HepG2 (cell line): Measurements from ENCODE around the gene KRT12. TPM values are rescaled to one million over a fixed set of nuclear protein-coding genes. Genes with fewer than 3 reads are reported as not detected.

Experiments
- CBX2 ChIP-seq, 2 experiments: fragments of 200-600 bp in 1 of 2; sonication (generic); formaldehyde crosslinking in 1 of 2; IDR thresholded peaks; 2 replicates each; pipeline versions ENCODE4 v1.7.0 to v1.8.1; 2018 to 2022; ENCODE audit warnings: low read depth in 2 of 2, low read length in 1 of 2, mild to moderate bottlenecking in 1 of 2, missing genetic modification reagents in 1 of 2
- IRX3 ChIP-seq: sonication (generic); formaldehyde crosslinking; IDR thresholded peaks from 2 replicates; pipeline ENCODE4 v1.8.1; 2023; ENCODE audit warnings: mild to moderate bottlenecking, low read depth, missing genetic modification reagents, borderline replicate concordance
- LCORL ChIP-seq, 2 experiments: fragments of 450-650 bp in 1 of 2; sonication (generic) in 1 of 2; formaldehyde crosslinking in 1 of 2; IDR thresholded peaks; 2 replicates each; pipeline versions ENCODE4 v1.5.0 to v1.6.1; 2017 to 2020; ENCODE audit warnings: antibody characterized with exemption in 1 of 2, missing genetic modification reagents in 1 of 2
- MTF2 ChIP-seq: sonication (generic); formaldehyde crosslinking; IDR thresholded peaks from 2 replicates; pipeline ENCODE4 v1.5.0; 2020; ENCODE audit warnings: missing genetic modification reagents, borderline replicate concordance
- PHF5A ChIP-seq: IDR thresholded peaks from one replicate; pipeline ENCODE4 v1.6.1; 2018; ENCODE audit warnings: low read depth, missing genetic modification reagents; ENCODE audit not compliant: unreplicated experiment
- PLSCR1 ChIP-seq: sonication (generic); formaldehyde crosslinking; IDR thresholded peaks from 2 replicates; pipeline ENCODE4 v1.5.0; 2020; ENCODE audit warnings: missing genetic modification reagents, mild to moderate bottlenecking, borderline replicate concordance
- RBM39 ChIP-seq: fragments of 200-400 bp; formaldehyde crosslinking; IDR thresholded peaks from one replicate; pipeline ENCODE4 v1.6.1; 2018; ENCODE audit warnings: antibody characterized with exemption, mild to moderate bottlenecking, low read depth, low read length; ENCODE audit not compliant: poor library complexity, severe bottlenecking
- SAP130 ChIP-seq: IDR thresholded peaks from 2 replicates; pipeline ENCODE4 v1.6.1; 2016; ENCODE audit warnings: low read depth
- SNAI1 ChIP-seq: sonication (generic); formaldehyde crosslinking; IDR thresholded peaks from 2 replicates; pipeline ENCODE4 v1.5.0; 2020; ENCODE audit warnings: mild to moderate bottlenecking, missing genetic modification reagents, borderline replicate concordance
- TP53 ChIP-seq: sonication (generic); formaldehyde crosslinking; conservative IDR thresholded peaks from 2 replicates; pipeline ENCODE4 v1.4.0; 2020; ENCODE audit warnings: missing genetic modification reagents
- ZBTB2 ChIP-seq: sonication (generic); formaldehyde crosslinking; IDR thresholded peaks from 2 replicates; pipeline ENCODE4 v1.8.0; 2022; ENCODE audit warnings: low read depth, missing genetic modification reagents
- ZEB1 ChIP-seq: IDR thresholded peaks from 2 replicates; pipeline ENCODE4 v1.6.1; 2012; ENCODE audit warnings: mild to moderate bottlenecking, low read depth, inconsistent platforms; ENCODE audit not compliant: insufficient replicate concordance
- ZFYVE20 ChIP-seq: sonication (generic); formaldehyde crosslinking; IDR thresholded peaks from 2 replicates; pipeline ENCODE4 v1.8.0; 2023; ENCODE audit warnings: low read depth, mild to moderate bottlenecking, moderate library complexity, missing genetic modification reagents, borderline replicate concordance
- ZNF350 ChIP-seq: sonication (generic); formaldehyde crosslinking; IDR thresholded peaks from 2 replicates; pipeline ENCODE4 v1.4.0; 2020; ENCODE audit warnings: mild to moderate bottlenecking, low read depth, missing genetic modification reagents, borderline replicate concordance
- ZNF510 ChIP-seq: sonication (generic); formaldehyde crosslinking; IDR thresholded peaks from 2 replicates; pipeline ENCODE4 v1.4.0; 2020; ENCODE audit warnings: low read depth, mild to moderate bottlenecking, missing genetic modification reagents
- ZNF550 ChIP-seq: sonication (generic); formaldehyde crosslinking; IDR thresholded peaks from 2 replicates; pipeline ENCODE4 v1.4.0; 2020; ENCODE audit warnings: mild to moderate bottlenecking, missing genetic modification reagents, borderline replicate concordance
- ZNF552 ChIP-seq: sonication (generic); formaldehyde crosslinking; IDR thresholded peaks from 2 replicates; pipeline ENCODE4 v1.9.0; 2022; ENCODE audit warnings: missing genetic modification reagents, mild to moderate bottlenecking, borderline replicate concordance
- ZNF672 ChIP-seq: sonication (generic); formaldehyde crosslinking; IDR thresholded peaks from 2 replicates; pipeline ENCODE4 v1.8.1; 2022; ENCODE audit warnings: missing genetic modification reagents
- ZNF761 ChIP-seq: sonication (generic); formaldehyde crosslinking; conservative IDR thresholded peaks from 2 replicates; pipeline ENCODE4 v1.4.0; 2020; ENCODE audit warnings: mild to moderate bottlenecking, missing genetic modification reagents
- ZNF792 ChIP-seq: IDR thresholded peaks from 2 replicates; pipeline ENCODE4 v1.6.1; 2016
- ZSCAN20 ChIP-seq: sonication (generic); formaldehyde crosslinking; IDR thresholded peaks from 2 replicates; pipeline ENCODE4 v1.4.0; 2020; ENCODE audit warnings: missing genetic modification reagents, mild to moderate bottlenecking, borderline replicate concordance
- polyA plus RNA-seq, 8 experiments: library from polyadenylated mRNA; depleted of rRNA in 3 of 8; stranded (reverse) in 7 of 8; unstranded in 1 of 8; fragments of >200 nt; fragmentation: Illumina TruSeq in 4 of 8; extraction: Trizol in 4 of 8; gene quantifications; 2 replicates each; pipeline versions ENCODE4 v1.2.1 to v1.2.3, GENCODE V29; 2011 to 2016; ENCODE audit warnings: low read depth in 4 of 8, missing spikeins in 1 of 8, mixed read lengths in 1 of 8; ENCODE audit not compliant: insufficient read depth in 1 of 8
- total RNA-seq, 5 experiments: library from RNA; depleted of rRNA; stranded (reverse); fragments of >200 nt; fragmentation: Illumina TruSeq; extraction: Trizol; gene quantifications; 2 replicates each; pipeline ENCODE4 v1.2.3, GENCODE V29; 2016; ENCODE audit warnings: low read depth in 1 of 5
- TF ChIP-seq, protein P1 (sequence below): sonication (generic); formaldehyde crosslinking; IDR thresholded peaks from 2 replicates; pipeline ENCODE4 v1.4.0; 2020; ENCODE audit warnings: mild to moderate bottlenecking, missing genetic modification reagents, borderline replicate concordance
- TF ChIP-seq, protein P2 (sequence below): sonication (generic); formaldehyde crosslinking; IDR thresholded peaks from 2 replicates; pipeline ENCODE4 v1.8.1; 2023; ENCODE audit warnings: mild to moderate bottlenecking, missing genetic modification reagents, borderline replicate concordance
- TF ChIP-seq, protein P3 (sequence below): IDR thresholded peaks from 2 replicates; pipeline ENCODE4 v1.6.1; 2016; ENCODE audit warnings: missing genetic modification reagents, missing compliant biosample characterization

The KRT12 gene
- total and polyA plus RNA-seq, 2 of the 13 experiments (the other 11 are each of a cell fraction or from before 2014, with no cell fraction given), result 0.07 to 0.09 TPM

GRCh38 chr17:40915199-40915661, 48.2 kb upstream of the KRT12 start (continued):
- TF ChIP-seq, protein P1, sequence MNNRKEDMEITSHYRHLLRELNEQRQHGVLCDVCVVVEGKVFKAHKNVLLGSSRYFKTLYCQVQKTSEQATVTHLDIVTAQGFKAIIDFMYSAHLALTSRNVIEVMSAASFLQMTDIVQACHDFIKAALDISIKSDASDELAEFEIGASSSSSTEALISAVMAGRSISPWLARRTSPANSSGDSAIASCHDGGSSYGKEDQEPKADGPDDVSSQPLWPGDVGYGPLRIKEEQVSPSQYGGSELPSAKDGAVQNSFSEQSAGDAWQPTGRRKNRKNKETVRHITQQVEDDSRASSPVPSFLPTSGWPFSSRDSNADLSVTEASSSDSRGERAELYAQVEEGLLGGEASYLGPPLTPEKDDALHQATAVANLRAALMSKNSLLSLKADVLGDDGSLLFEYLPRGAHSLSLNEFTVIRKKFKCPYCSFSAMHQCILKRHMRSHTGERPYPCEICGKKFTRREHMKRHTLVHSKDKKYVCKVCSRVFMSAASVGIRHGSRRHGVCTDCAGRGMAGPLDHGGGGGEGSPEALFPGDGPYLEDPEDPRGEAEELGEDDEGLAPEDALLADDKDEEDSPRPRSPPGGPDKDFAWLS (CRISPR knock-in tag), result no peak
- no peak for TF ChIP-seq PLSCR1 (CRISPR knock-in tag)
- TF ChIP-seq RBM39, result no peak
- TF ChIP-seq, protein P2, sequence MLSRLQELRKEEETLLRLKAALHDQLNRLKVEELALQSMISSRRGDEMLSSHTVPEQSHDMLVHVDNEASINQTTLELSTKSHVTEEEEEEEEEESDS, result no peak
- TF ChIP-seq ZNF761, result no peak
- no peak for TF ChIP-seq IRX3
- TF ChIP-seq ZSCAN20, result no peak
- TF ChIP-seq ZNF350 (CRISPR knock-in tag), result no peak
- 0 out of 2 replicates have a peak, but pooled peaks have one; percentile 18 for TF ChIP-seq LCORL (IDR thresholded peaks at IDR 0.05)
- TF ChIP-seq LCORL (CRISPR knock-in tag; IDR thresholded peaks at IDR 0.05), result no peak
- no peak for TF ChIP-seq ZNF792 (CRISPR knock-in tag)
- TF ChIP-seq PHF5A (CRISPR knock-in tag), result peak; percentile 29
- TF ChIP-seq ZFYVE20 (CRISPR knock-in tag), result no peak
- TF ChIP-seq SAP130 (CRISPR knock-in tag), result peak; percentile 77
- no peak for TF ChIP-seq MTF2 (CRISPR knock-in tag)
- TF ChIP-seq ZNF550 (CRISPR knock-in tag), result no peak
- no peak for TF ChIP-seq ZEB1
- no peak for TF ChIP-seq SNAI1
- TF ChIP-seq, protein P3, sequence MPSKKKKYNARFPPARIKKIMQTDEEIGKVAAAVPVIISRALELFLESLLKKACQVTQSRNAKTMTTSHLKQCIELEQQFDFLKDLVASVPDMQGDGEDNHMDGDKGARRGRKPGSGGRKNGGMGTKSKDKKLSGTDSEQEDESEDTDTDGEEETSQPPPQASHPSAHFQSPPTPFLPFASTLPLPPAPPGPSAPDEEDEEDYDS (CRISPR knock-in tag), result 0 out of 2 replicates have a peak, but pooled peaks have one; percentile 20
- no peak for TF ChIP-seq ZBTB2 (CRISPR knock-in tag)
- no peak for TF ChIP-seq TP53 (CRISPR knock-in tag)
- TF ChIP-seq ZNF672 (CRISPR knock-in tag), result no peak
- no peak for TF ChIP-seq CBX2 (IDR thresholded peaks at IDR 0.05; ENCODE audit: low read depth, low read length)
- TF ChIP-seq CBX2 (CRISPR knock-in tag; IDR thresholded peaks at IDR 0.05; ENCODE audit: low read depth), result no peak
- no peak for TF ChIP-seq ZNF510 (CRISPR knock-in tag)
- TF ChIP-seq ZNF552, result no peak
